Breast epithelium (tissue), 4 donors: ENCODE data around the gene FNDC1. TPM values are rescaled to one million over a fixed set of nuclear protein-coding genes. Genes with fewer than 3 reads are reported as not detected.

Source experiments
- DNase-seq, 2 donors: peaks; one replicate each; pipeline ENCODE4 v3.0.0-alpha.2; 2019; ENCODE audit warnings: low spot score in 2 of 2
- H3K27ac ChIP-seq, 2 donors: fragments of 200-600 bp; sonication (generic) in 1 of 2; one replicate each; pipeline ENCODE4 v1.5.1; 2016 to 2019; ENCODE audit warnings: mild to moderate bottlenecking in 1 of 2
- H3K27me3 ChIP-seq, 2 donors: fragments of 200-600 bp; sonication (generic) in 1 of 2; one replicate each; pipeline versions ENCODE4 v1.5.1 to v1.6.0; 2017 to 2019; ENCODE audit warnings: control low read depth in 1 of 2, mild to moderate bottlenecking in 1 of 2
- H3K36me3 ChIP-seq: fragments of 200-600 bp; one replicate; pipeline ENCODE4 v1.5.1; 2019
- H3K4me1 ChIP-seq, 2 donors: fragments of 200-600 bp; sonication (generic); one replicate each; pipeline ENCODE4 v1.5.1; 2016 to 2019; ENCODE audit warnings: control low read depth in 1 of 2
- H3K4me3 ChIP-seq, 3 donors: fragments of 200-600 bp; sonication (generic); 1 replicate in 2 of 3; 2 replicates in 1 of 3; pipeline ENCODE4 v1.5.1; 2016 to 2019; ENCODE audit warnings: mild to moderate bottlenecking in 3 of 3, moderate library complexity in 2 of 3
- H3K9me3 ChIP-seq, 2 donors: fragments of 200-600 bp; sonication (generic) in 1 of 2; one replicate each; pipeline ENCODE4 v1.5.1; 2016 to 2019; ENCODE audit warnings: control low read depth in 1 of 2
- CTCF ChIP-seq, 3 donors: fragments of 450-650 bp; IDR thresholded peaks; one replicate each; pipeline ENCODE4 v1.5.1; 2016 to 2017; ENCODE audit warnings: antibody characterized with exemption in 3 of 3, mild to moderate bottlenecking in 3 of 3, moderate library complexity in 3 of 3
- POLR2A ChIP-seq: fragments of 450-650 bp; IDR thresholded peaks from one replicate; pipeline ENCODE4 v1.6.1; 2016; ENCODE audit warnings: antibody characterized with exemption, mild to moderate bottlenecking, moderate library complexity
- POLR2AphosphoS5 ChIP-seq, 3 donors: sonication (generic); formaldehyde crosslinking; IDR thresholded peaks; one replicate each; pipeline ENCODE4 v1.6.1; 2017; ENCODE audit warnings: antibody characterized with exemption in 3 of 3
- intact Hi-C: fragments of 100-400 bp; cut with DNase I; formaldehyde crosslinking; loops from one replicate; pipeline ENCODE4 v1.15.1; 2023; ENCODE audit warnings: low total_unique reads
- total RNA-seq, 3 donors: library from RNA; depleted of rRNA; stranded (reverse); fragments of >200 nt; gene quantifications; one replicate each; pipeline ENCODE4 v1.1.0, GENCODE V29; 2016

Gene FNDC1
- total RNA-seq, 3 donors from 2014 or later = 0.15 to 10.1 (median 0.33) TPM

- intact Hi-C loops = no loop called here
- DNase-seq = no peak
- Histone ChIP-seq H3K4me3 (no peak overlapping the region), H3K27ac (no peak overlapping the region), H3K4me1 (no peaks in the 10 kb centered on the region), H3K27me3 (no peaks in the 10 kb centered on the region), H3K36me3 (no peaks in the 10 kb centered on the region), H3K9me3 (no peaks in the 10 kb centered on the region)
- no peak for TF ChIP-seq CTCF (IDR thresholded peaks at IDR 0.05)
- TF ChIP-seq POLR2AphosphoS5 (IDR thresholded peaks at IDR 0.05) = no peak
- TF ChIP-seq POLR2A = no peak
These were observed 42.8 kb downstream of the FNDC1 start for GRCh38 chr6:159212028-159212427.

- no peak for TF ChIP-seq CTCF (IDR thresholded peaks at IDR 0.05)
- no peak for TF ChIP-seq POLR2A
- no peak for TF ChIP-seq POLR2AphosphoS5 (IDR thresholded peaks at IDR 0.05)
- Histone ChIP-seq H3K36me3 (no peaks in the 10 kb centered on the region), H3K9me3 (no peaks in the 10 kb centered on the region), H3K4me1 (no peaks in the 10 kb centered on the region), H3K4me3 (no peak overlapping the region), H3K27me3 (no peaks in the 10 kb centered on the region), H3K27ac (no peak overlapping the region)
- DNase-seq = no peak
- intact Hi-C loops = no loop called here
These were observed 43.5 kb downstream of the FNDC1 start for GRCh38 chr6:159212525-159213280.

- no peaks in the 10 kb centered on the region for H3K4me1 ChIP-seq
- H3K27ac ChIP-seq = no peak overlapping the region
- intact Hi-C loops = no loop called here
These were observed 44.2 kb downstream of the FNDC1 start for GRCh38 chr6:159213405-159213804.

DNA sequence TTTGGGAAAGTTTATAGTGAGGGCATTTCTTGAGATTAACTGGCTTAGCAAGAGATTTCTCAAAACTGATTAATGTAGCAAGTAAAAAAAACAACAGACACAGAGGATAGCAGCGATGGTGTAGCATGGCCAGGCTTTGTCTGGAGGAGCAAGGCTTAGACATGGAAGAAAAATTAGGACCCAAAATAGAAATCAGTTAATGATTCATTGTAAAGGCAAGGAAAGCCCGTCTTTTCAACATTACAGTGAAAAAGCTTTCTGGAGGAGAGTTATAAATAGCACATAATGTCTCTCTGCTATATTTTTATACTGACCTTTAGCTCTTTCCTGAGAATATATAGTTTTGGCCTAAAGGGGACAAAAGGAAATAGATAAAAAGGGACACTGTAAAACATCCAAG is 45.1 kb downstream of the FNDC1 start:
- Histone ChIP-seq H3K27me3 (no peaks in the 10 kb centered on the region), H3K4me3 (no peak overlapping the region), H3K9me3 (no peaks in the 10 kb centered on the region), H3K4me1 (no peaks in the 10 kb centered on the region), H3K36me3 (no peaks in the 10 kb centered on the region), H3K27ac (no peak overlapping the region)
- no peak for TF ChIP-seq POLR2AphosphoS5 (IDR thresholded peaks at IDR 0.05)
- no peak for TF ChIP-seq CTCF (IDR thresholded peaks at IDR 0.05)
- TF ChIP-seq POLR2A = no peak
- no peak for DNase-seq
- intact Hi-C loops = no loop called here

More at GRCh38 chr6:159213405-159213804, 44.2 kb downstream of the FNDC1 start:
- Histone ChIP-seq H3K9me3 (no peaks in the 10 kb centered on the region), H3K36me3 (no peaks in the 10 kb centered on the region), H3K27me3 (no peaks in the 10 kb centered on the region), H3K4me3 (no peak overlapping the region)
- DNase-seq = no peak
- TF ChIP-seq POLR2AphosphoS5 (IDR thresholded peaks at IDR 0.05) (no peak), CTCF (IDR thresholded peaks at IDR 0.05) (no peak)

DNA sequence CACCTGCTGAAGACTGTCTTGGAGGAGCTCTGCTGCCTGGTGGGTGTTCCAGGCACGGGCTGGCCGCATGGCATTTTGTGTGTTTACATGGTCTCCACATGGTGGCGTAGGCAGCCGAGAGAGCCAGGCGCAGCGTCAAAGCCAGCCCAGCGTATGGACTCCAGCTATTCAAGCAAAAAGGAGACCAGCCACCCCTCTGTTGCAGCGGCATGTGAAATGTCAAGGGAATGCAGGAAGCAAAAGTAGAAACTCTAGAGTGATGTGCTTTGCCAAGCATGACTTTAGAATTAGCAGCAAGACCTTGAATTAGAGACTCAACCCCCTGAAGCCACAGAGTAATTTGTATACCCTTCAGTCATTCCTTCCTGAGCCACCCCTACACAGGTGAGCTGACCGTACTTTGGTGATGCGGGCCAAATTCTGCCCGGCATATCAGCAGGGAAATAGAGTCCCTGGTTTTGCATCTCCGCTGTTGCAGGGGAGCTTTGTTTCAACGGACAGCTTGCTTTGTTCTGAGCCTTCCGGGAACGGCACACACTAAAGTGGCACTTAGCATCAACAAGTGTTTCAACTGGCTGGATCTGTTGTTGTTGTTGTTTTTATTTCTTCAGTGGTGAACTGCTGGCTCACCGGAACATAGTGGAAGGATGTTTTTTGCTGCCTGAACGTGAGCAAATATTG is 48.5 kb downstream of the FNDC1 start:
- H3K27me3 ChIP-seq = no peaks in the 10 kb centered on the region
- H3K4me3 ChIP-seq = no peak overlapping the region
- no peaks in the 10 kb centered on the region for H3K9me3 ChIP-seq
- intact Hi-C loops = no loop called here
- no peaks in the 10 kb centered on the region for H3K4me1 ChIP-seq
- no peak overlapping the region for H3K27ac ChIP-seq
- H3K36me3 ChIP-seq = no peaks in the 10 kb centered on the region
- TF ChIP-seq CTCF (IDR thresholded peaks at IDR 0.05) (no peak), POLR2A (no peak), POLR2AphosphoS5 (IDR thresholded peaks at IDR 0.05) (no peak)
- no peak for DNase-seq
